Measurements from ENCODE around the gene ADAMTS9. TPM values are rescaled to one million over a fixed set of nuclear protein-coding genes. Genes with fewer than 3 reads are reported as not detected.

Gene ADAMTS9
- 10 to 100 TPM; 36.3 to 36.9 TPM for total RNA-seq
- polyA plus RNA-seq (ENCODE audit: insufficient read length in 6 of 6), result 10 to 100 TPM; 42.3 to 78.0 (median 59.7) TPM
- long read RNA-seq, donor 1, partial matches to known transcripts, result 0 of 4 reads
- long read RNA-seq, donor 1, other reads (novel, unspliced or antisense), result 0 of 4 reads
- long read RNA-seq, donor 2, partial matches to known transcripts, result 0 of 2 reads
- long read RNA-seq, donor 2, other reads (novel, unspliced or antisense), result 0 of 2 reads
- long read RNA-seq, donor 3, full-length matches to known transcripts, result 2 of 2 reads
- long read RNA-seq, donor 3, partial matches to known transcripts, result 0 of 2 reads
- long read RNA-seq, donor 3, other reads (novel, unspliced or antisense), result 0 of 2 reads
- long read RNA-seq, donor 4, partial matches to known transcripts, result 1 of 2 reads
- long read RNA-seq, donor 4, other reads (novel, unspliced or antisense), result 1 of 2 reads
- long read RNA-seq, donor 5, partial matches to known transcripts, result 16 of 23 reads
- long read RNA-seq, donor 5, other reads (novel, unspliced or antisense), result 5 of 23 reads
- long read RNA-seq, donor 6, partial matches to known transcripts, result 0 of 1 reads
- long read RNA-seq, donor 6, other reads (novel, unspliced or antisense), result 0 of 1 reads
- long read RNA-seq, donor 7, partial matches to known transcripts, result 0 of 1 reads
- long read RNA-seq, donor 7, other reads (novel, unspliced or antisense), result 0 of 1 reads
- long read RNA-seq, donor 8, partial matches to known transcripts, result 0 of 1 reads
- long read RNA-seq, donor 8, other reads (novel, unspliced or antisense), result 0 of 1 reads
- long read RNA-seq, donor 9, partial matches to known transcripts, result 0 of 1 reads
- long read RNA-seq, donor 9, other reads (novel, unspliced or antisense), result 0 of 1 reads
- long read RNA-seq, donor 10, result 0 reads
- long read RNA-seq, donor 11, result 0 reads
- long read RNA-seq, donor 12, partial matches to known transcripts, result 0 of 1 reads
- long read RNA-seq, donor 12, other reads (novel, unspliced or antisense), result 0 of 1 reads

- Histone ChIP-seq H3K4me1 (peaks cover 3 to 10% of the 10 kb centered on the region in 2 donors), H3K27me3 (peaks cover 0 to 42% of the 10 kb centered on the region in 2 donors), H3K4me3 (peak within 1 kb of the TSS; percentile 43 to 59), H3K36me3 (no peaks in the 10 kb centered on the region), H3K27ac (peak within 1 kb of the TSS; percentile 87 to 97), H3K9me3 (no peaks in the 10 kb centered on the region)
- peak; percentile 85 to 97 (median 90) for DNase-seq
- intact Hi-C loops (cut with DNase I), result loop anchor here in 1 of 2 donors (10.0 kb wide), 2 partner anchors 477 to 557 kb away; no protein-coding TSS in a partner anchor
- peak; percentile 59 for ATAC-seq
- no peak for TF ChIP-seq CTCF (IDR thresholded peaks at IDR 0.05)
Observed at GRCh38 chr3:64687781-64688604, at the start of gene ADAMTS9. Gene ADAMTS9 (minus strand): TSS chr3:64688000. CDS start chr3:64687657, 343 bp downstream.

GRCh38 chr3:64732576-64732975 lies 44.8 kb upstream of the ADAMTS9 start:
- no peaks in the 10 kb centered on the region for H3K9me3 ChIP-seq
- no peak for ATAC-seq
- no peaks in the 10 kb centered on the region for H3K36me3 ChIP-seq
- no peak overlapping the region for H3K4me3 ChIP-seq
- intact Hi-C loops (cut with DNase I), result no loop called here
- H3K27me3 ChIP-seq, result no peaks in the 10 kb centered on the region
- H3K4me1 ChIP-seq, result no peaks in the 10 kb centered on the region
- no peak for DNase-seq
- TF ChIP-seq CTCF (IDR thresholded peaks at IDR 0.05), result no peak
- no peak overlapping the region for H3K27ac ChIP-seq

GRCh38 chr3:64730681-64731080 lies 42.9 kb upstream of the ADAMTS9 start:
- intact Hi-C loops (cut with DNase I), result no loop called here
- Histone ChIP-seq H3K27ac (no peak overlapping the region), H3K36me3 (no peaks in the 10 kb centered on the region), H3K27me3 (no peaks in the 10 kb centered on the region), H3K9me3 (no peaks in the 10 kb centered on the region), H3K4me3 (no peak overlapping the region), H3K4me1 (no peaks in the 10 kb centered on the region)
- no peak for DNase-seq
- TF ChIP-seq CTCF (IDR thresholded peaks at IDR 0.05), result no peak
- no peak for ATAC-seq

GRCh38 chr3:64728994-64729393 lies 41.2 kb upstream of the ADAMTS9 start:
- H3K4me1 ChIP-seq, result no peaks in the 10 kb centered on the region
- H3K36me3 ChIP-seq, result no peaks in the 10 kb centered on the region
- no peak for TF ChIP-seq CTCF (IDR thresholded peaks at IDR 0.05)
- H3K27ac ChIP-seq, result no peak overlapping the region
- H3K9me3 ChIP-seq, result no peaks in the 10 kb centered on the region
- ATAC-seq, result no peak
- H3K4me3 ChIP-seq, result no peak overlapping the region
- intact Hi-C loops (cut with DNase I), result no loop called here
- no peaks in the 10 kb centered on the region for H3K27me3 ChIP-seq
- DNase-seq, result no peak

Data from left lung (tissue), 14 donors.